Measurements from ENCODE around the gene MICU2. TPM values are rescaled to one million over a fixed set of nuclear protein-coding genes. Genes with fewer than 3 reads are reported as not detected.

The MICU2 gene
- total and polyA plus RNA-seq, 2 experiments from 2014 or later = 51.0 to 122 TPM

Small RNA genes lying within 50 kb of the gene (small RNA-seq; reads per million reads assigned to genes)
- gene RNU6-59P (ENCODE audit: low replicate concordance) = not detected

Other genes starting within 250 kb of the MICU2 start
- gene ZDHHC20, start 144.9 kb downstream of the MICU2 start, total RNA-seq (2014; rRNA removed; shearing (Covaris generic)) = 119 and 129 TPM in 2 replicates
- gene ZDHHC20, start 144.9 kb downstream of the MICU2 start, polyA plus RNA-seq (2016; fragmentation: Nextera tagmentation; extraction: Ambion mirVana) = 37.7 and 41.1 TPM in 2 replicates
- 0.08 TPM in 1 of 2 replicates, not detected in the other for gene FGF9, start 66.9 kb upstream of the MICU2 start, total RNA-seq (2014; rRNA removed; shearing (Covaris generic))
- 0.27 TPM in 1 of 2 replicates, not detected in the other for gene FGF9, start 66.9 kb upstream of the MICU2 start, polyA plus RNA-seq (2016; fragmentation: Nextera tagmentation; extraction: Ambion mirVana)

Measured in GM23338 (cell line).